OCI-LY1 (cell line): ENCODE measurements around the gene KRTAP5-10.
"Not testable (repeated sequence)": the region's sequence is repeated elsewhere in the genome, so short reads cannot be mapped to it uniquely, and the experiment has no call there.

Experiments used
- H2AFZ ChIP-seq: fragments of 200-600 bp; sonication (generic), shearing (Covaris generic); 2 replicates; pipeline ENCODE4 v1.6.0; 2014; ENCODE audit warnings: antibody characterized with exemption, mild to moderate bottlenecking, low read length
- H3F3A ChIP-seq: fragments of 200-600 bp; sonication (generic), shearing (Covaris generic); 2 replicates; pipeline ENCODE4 v1.6.0; 2014; ENCODE audit warnings: mild to moderate bottlenecking, antibody characterized with exemption, low read length, moderate library complexity; ENCODE audit not compliant: insufficient read depth
- H3K27ac ChIP-seq: fragments of 200-600 bp; sonication (generic); 2 replicates; pipeline ENCODE4 v1.5.1; 2014; ENCODE audit warnings: low read length, mixed run types, mild to moderate bottlenecking, low read depth; ENCODE audit not compliant: poor library complexity, severe bottlenecking
- H3K27me3 ChIP-seq: fragments of 200-600 bp; sonication (generic); 2 replicates; pipeline ENCODE4 v1.6.0; 2014; ENCODE audit warnings: antibody characterized with exemption, mild to moderate bottlenecking, low read length, moderate library complexity; ENCODE audit not compliant: insufficient read depth
- H3K36me3 ChIP-seq: fragments of 200-600 bp; sonication (generic); 2 replicates; pipeline ENCODE4 v1.6.1; 2014; ENCODE audit warnings: mild to moderate bottlenecking, antibody characterized with exemption, low read length, moderate library complexity, mixed read lengths; ENCODE audit not compliant: insufficient read depth
- H3K4me1 ChIP-seq: fragments of 200-600 bp; sonication (generic); 2 replicates; pipeline ENCODE4 v1.5.1; 2014; ENCODE audit warnings: mild to moderate bottlenecking, low read length, moderate library complexity; ENCODE audit not compliant: insufficient read depth, severe bottlenecking
- H3K4me2 ChIP-seq: fragments of 200-600 bp; sonication (generic), shearing (Covaris generic); 2 replicates; pipeline ENCODE4 v1.6.1; 2014; ENCODE audit warnings: low read length
- H3K4me3 ChIP-seq: fragments of 200-600 bp; sonication (generic); 2 replicates; pipeline ENCODE4 v1.5.1; 2014; ENCODE audit warnings: low read length, low read depth, mild to moderate bottlenecking, mixed read lengths; ENCODE audit not compliant: poor library complexity, severe bottlenecking
- H3K79me2 ChIP-seq: fragments of 200-600 bp; shearing (Covaris generic); 2 replicates; pipeline ENCODE4 v1.6.1; 2016; ENCODE audit warnings: mixed run types, low read length, mixed read lengths; ENCODE audit not compliant: insufficient read depth
- H3K9ac ChIP-seq: fragments of 200-600 bp; sonication (generic), shearing (Covaris generic); 2 replicates; pipeline ENCODE4 v1.6.1; 2014; ENCODE audit warnings: mild to moderate bottlenecking, low read length, mixed read lengths
- H3K9me2 ChIP-seq: fragments of 200-600 bp; sonication (generic), shearing (Covaris generic); 2 replicates; pipeline ENCODE4 v1.6.1; 2014; ENCODE audit warnings: low read depth, mild to moderate bottlenecking, low read length, mixed read lengths
- H3K9me3 ChIP-seq: fragments of 200-600 bp; shearing (Covaris generic); 2 replicates; pipeline ENCODE4 v1.6.1; 2014; ENCODE audit warnings: low read length, mixed read lengths
- H4K20me1 ChIP-seq: fragments of 200-600 bp; sonication (generic), shearing (Covaris generic); 2 replicates; pipeline ENCODE4 v1.6.0; 2016; ENCODE audit warnings: mild to moderate bottlenecking, low read length; ENCODE audit not compliant: insufficient read depth
- EZH2 ChIP-seq: fragments of 200-600 bp; sonication (generic), shearing (Covaris generic); IDR thresholded peaks from 2 replicates; pipeline ENCODE4 v1.8.0; 2017; ENCODE audit warnings: borderline replicate concordance, mixed run types, mild to moderate bottlenecking, antibody characterized with exemption, low read length, moderate library complexity, mixed read lengths
- TF ChIP-seq, protein P1 (sequence below): fragments of 200-600 bp; sonication (generic), shearing (Covaris generic); IDR thresholded peaks from 2 replicates; pipeline ENCODE4 v1.5.1; 2017; ENCODE audit warnings: mild to moderate bottlenecking, antibody characterized with exemption, low read length, moderate library complexity, mixed read lengths

Gene KRTAP5-10

DNA sequence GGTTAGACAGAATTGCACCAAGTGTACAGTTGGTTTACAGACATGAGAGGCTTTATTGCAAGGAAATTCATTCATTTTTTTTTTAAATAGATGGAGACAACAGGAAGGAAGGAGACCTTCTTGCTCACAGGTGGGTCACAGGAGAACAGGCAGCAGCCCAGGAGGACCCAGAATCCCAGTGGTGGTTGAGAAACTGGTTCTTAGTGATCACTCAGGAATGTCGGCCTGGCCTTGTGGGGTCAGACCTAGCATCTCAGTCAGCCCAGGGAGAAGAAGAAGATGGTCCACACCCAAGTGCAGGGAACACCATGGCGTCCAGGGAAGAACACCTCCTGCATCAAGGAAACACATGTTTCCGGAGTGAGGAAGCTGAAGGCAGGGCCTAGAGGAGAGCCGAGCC is 16.5 kb downstream of the KRTAP5-10 start:
- Histone ChIP-seq H3K27ac (no peak overlapping the region), H3K9me2 (no peaks in the 10 kb centered on the region), H3K4me1 (no peaks in the 10 kb centered on the region), H3F3A (no peaks in the 10 kb centered on the region), H3K27me3 (no peaks in the 10 kb centered on the region), H3K9me3 (no peaks in the 10 kb centered on the region), H3K4me3 (no peak overlapping the region), H3K9ac (no peak overlapping the region), H3K79me2 (no peaks in the 10 kb centered on the region), H3K4me2 (no peak overlapping the region), H2AFZ (no peak overlapping the region), H4K20me1 (no peaks in the 10 kb centered on the region), H3K36me3 (no peaks in the 10 kb centered on the region)
- TF ChIP-seq, protein P1, sequence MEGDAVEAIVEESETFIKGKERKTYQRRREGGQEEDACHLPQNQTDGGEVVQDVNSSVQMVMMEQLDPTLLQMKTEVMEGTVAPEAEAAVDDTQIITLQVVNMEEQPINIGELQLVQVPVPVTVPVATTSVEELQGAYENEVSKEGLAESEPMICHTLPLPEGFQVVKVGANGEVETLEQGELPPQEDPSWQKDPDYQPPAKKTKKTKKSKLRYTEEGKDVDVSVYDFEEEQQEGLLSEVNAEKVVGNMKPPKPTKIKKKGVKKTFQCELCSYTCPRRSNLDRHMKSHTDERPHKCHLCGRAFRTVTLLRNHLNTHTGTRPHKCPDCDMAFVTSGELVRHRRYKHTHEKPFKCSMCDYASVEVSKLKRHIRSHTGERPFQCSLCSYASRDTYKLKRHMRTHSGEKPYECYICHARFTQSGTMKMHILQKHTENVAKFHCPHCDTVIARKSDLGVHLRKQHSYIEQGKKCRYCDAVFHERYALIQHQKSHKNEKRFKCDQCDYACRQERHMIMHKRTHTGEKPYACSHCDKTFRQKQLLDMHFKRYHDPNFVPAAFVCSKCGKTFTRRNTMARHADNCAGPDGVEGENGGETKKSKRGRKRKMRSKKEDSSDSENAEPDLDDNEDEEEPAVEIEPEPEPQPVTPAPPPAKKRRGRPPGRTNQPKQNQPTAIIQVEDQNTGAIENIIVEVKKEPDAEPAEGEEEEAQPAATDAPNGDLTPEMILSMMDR: no peak
- TF ChIP-seq EZH2: no peak

DNA sequence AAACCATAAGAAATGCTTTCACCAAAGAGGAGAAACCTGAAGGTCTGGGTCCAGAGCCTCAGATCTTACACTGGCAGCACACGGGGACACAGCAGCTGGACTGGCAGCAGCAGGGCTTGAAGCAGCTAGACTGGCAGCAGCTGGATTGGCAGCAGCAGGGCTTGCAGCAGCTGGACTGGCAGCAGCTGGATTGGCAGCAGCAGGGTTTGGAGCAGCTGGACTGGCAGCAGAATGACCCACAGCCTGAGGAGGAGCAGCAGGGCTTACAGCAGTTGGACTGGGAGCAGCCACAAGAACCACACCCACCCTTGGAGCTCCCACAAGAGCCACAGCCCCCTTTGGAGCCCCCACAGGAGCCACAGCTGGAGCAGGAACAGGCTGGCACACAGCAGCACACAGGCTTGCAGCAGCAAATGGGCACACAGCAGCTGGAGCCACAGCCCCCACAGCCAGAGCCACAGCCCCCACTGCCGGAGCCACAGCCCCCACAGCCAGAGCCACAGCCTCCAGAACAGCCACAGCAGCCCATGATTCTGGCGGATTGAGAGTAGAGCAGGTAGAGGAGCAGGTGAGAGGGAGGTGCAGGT is 17.0 kb downstream of the KRTAP5-10 start, which contains the start of gene KRTAP5-11:
Gene KRTAP5-11 (minus strand): TSS at position 567 of the 587 bp plus-strand sequence. CDS start 38 bp downstream, at position 529.
- Histone ChIP-seq H3K9me2 (no peaks in the 10 kb centered on the region), H3K4me1 (no peaks in the 10 kb centered on the region), H3K4me2 (no peak within 1 kb of the TSS), H3K9me3 (no peaks in the 10 kb centered on the region), H3K36me3 (no peaks in the 10 kb centered on the region), H3K4me3 (no peak within 1 kb of the TSS), H2AFZ (no peak within 1 kb of the TSS), H3K27ac (no peak within 1 kb of the TSS), H4K20me1 (no peaks in the 10 kb centered on the region), H3K27me3 (no peaks in the 10 kb centered on the region), H3K9ac (no peak within 1 kb of the TSS), H3F3A (no peaks in the 10 kb centered on the region), H3K79me2 (no peaks in the 10 kb centered on the region)
- no peak for TF ChIP-seq EZH2
- TF ChIP-seq, protein P1: no peak

DNA sequence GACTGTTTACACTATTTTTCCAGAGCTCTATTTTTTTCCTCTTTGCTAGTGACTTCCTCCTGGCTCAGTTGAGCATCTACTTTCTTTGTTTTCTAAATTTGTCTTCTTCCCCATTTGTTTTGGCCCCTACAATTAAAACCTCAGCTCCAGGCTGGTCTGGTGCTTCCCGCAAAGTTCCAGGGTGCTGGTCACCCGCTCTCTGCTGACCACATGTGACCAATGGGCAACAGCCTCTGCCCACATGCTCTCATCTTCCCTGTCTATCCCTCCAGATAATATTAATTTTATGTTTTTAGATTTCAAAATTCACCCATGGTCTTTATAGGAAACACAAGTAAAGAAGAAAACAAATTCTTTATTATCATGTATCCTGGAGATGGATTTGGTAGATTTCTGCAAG is 17.6 kb downstream of the KRTAP5-10 start:
- H2AFZ ChIP-seq, H3K4me2 ChIP-seq, H3K79me2 ChIP-seq, H3K9ac ChIP-seq, H3K36me3 ChIP-seq, H3K9me3 ChIP-seq, H3K4me1 ChIP-seq, H3K4me3 ChIP-seq, H4K20me1 ChIP-seq, H3K9me2 ChIP-seq, H3F3A ChIP-seq, H3K27me3 ChIP-seq, H3K27ac ChIP-seq: not testable (repeated sequence)

DNA sequence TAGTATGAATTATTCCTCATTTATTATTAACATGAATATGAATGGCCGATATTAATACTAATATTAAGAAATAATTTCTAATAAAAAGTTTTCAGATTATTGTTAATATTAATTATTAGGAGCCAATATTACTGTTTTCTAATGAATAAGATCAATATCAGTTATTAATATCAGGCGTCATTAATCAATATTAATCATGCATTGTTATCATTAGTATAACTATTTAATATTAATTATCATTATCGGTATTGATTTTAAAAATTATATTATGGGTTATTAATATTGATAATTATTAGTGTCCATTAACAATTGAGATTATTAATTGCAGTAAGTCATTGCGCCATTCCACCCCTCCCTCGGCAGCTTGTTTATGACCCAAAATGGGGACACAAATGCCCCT is 20.3 kb downstream of the KRTAP5-10 start:
- H3K36me3 ChIP-seq, H2AFZ ChIP-seq, H4K20me1 ChIP-seq, H3K4me3 ChIP-seq, H3K27ac ChIP-seq, H3F3A ChIP-seq, H3K79me2 ChIP-seq, H3K9me2 ChIP-seq, H3K9ac ChIP-seq, H3K27me3 ChIP-seq, H3K4me1 ChIP-seq, H3K9me3 ChIP-seq, H3K4me2 ChIP-seq: not testable (repeated sequence)

DNA sequence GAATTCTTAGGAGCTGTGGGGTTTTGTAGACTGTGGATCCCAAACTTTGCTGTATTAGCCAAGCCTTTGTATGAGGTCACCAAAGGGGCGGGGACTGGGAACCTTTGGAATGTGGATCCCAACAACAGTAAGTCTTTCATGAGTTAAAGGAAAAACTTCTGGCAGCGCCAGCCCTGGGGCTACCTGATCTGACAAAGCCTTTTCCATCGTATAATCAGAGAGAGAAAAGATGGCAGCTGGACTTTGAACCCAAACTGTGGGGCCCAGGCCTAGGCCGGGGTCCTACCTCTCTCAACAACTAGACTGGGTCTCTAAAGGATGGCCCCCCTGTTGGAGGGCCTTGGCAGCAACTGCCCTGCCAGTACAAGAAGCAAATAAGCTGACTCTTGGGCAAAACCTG is 23.0 kb downstream of the KRTAP5-10 start:
- not testable (repeated sequence) for H3K27ac ChIP-seq, H3K36me3 ChIP-seq, H3K4me2 ChIP-seq, H3K79me2 ChIP-seq, H3K9me3 ChIP-seq, H3K4me1 ChIP-seq, H3K9me2 ChIP-seq, H3F3A ChIP-seq, H3K27me3 ChIP-seq, H3K9ac ChIP-seq, H3K4me3 ChIP-seq, H2AFZ ChIP-seq, H4K20me1 ChIP-seq
